B cell (primary cell): ENCODE data around the gene CRYGN. TPM values are rescaled to one million over a fixed set of nuclear protein-coding genes. Genes with fewer than 3 reads are reported as not detected.

ENCODE experiments used
- ATAC-seq: fragments of 200-7000 bp; cut with Tn5 transposase; one replicate; pipeline ENCODE4 v1.10.0; 2021; ENCODE audit warnings: low read depth, mild to moderate bottlenecking, moderate number of reproducible peaks, moderate library complexity
- CTCF ChIA-PET: fragments of 350-600 bp; sonication (Branson Sonifier 250); formaldehyde crosslinking; loops from one replicate; lab custom pipeline; 2021; ENCODE audit warnings: antibody characterized with exemption, inconsistent platforms; lab: Charles Lee
- POLR2A ChIA-PET: fragments of 350-600 bp; sonication (Branson Sonifier 250); formaldehyde crosslinking; loops from one replicate; lab custom pipeline; 2021; ENCODE audit warnings: antibody characterized with exemption; lab: Charles Lee
- DNase-seq: peaks from one replicate; pipeline ENCODE4 v3.0.0; 2013
- H2AFZ ChIP-seq: 2 replicates; pipeline ENCODE4 v1.6.1; 2012; ENCODE audit warnings: mild to moderate bottlenecking, low read depth, low read length; ENCODE audit not compliant: insufficient read depth, poor library complexity, severe bottlenecking
- H3K27ac ChIP-seq, 2 donors: 1 replicate in 1 of 2; 2 replicates in 1 of 2; pipeline ENCODE4 v1.5.1; 2012 to 2013; ENCODE audit warnings: low read length in 2 of 2, mild to moderate bottlenecking in 2 of 2, moderate library complexity in 1 of 2
- H3K27me3 ChIP-seq, 4 experiments: fragments of 200-600 bp in 1 of 4; sonication (generic) in 1 of 4; replicated peaks in 1 of 4; 1 replicate in 2 of 4; 2 replicates in 2 of 4; pipeline versions ENCODE4 v1.6.1 to v1.7.0; 2013 to 2016; ENCODE audit warnings: low read length in 3 of 4, mild to moderate bottlenecking in 2 of 4, mixed read lengths in 1 of 4, moderate library complexity in 1 of 4; ENCODE audit not compliant: insufficient read depth in 4 of 4, control insufficient read depth in 3 of 4; ENCODE audit errors: control extremely low read depth in 1 of 4
- H3K36me3 ChIP-seq, 2 experiments: replicated peaks in 1 of 2; 1 replicate in 1 of 2; 2 replicates in 1 of 2; pipeline versions ENCODE4 v1.6.1 to v1.7.1; 2013; ENCODE audit warnings: low read length in 1 of 2; ENCODE audit not compliant: insufficient read depth in 2 of 2, control insufficient read depth in 1 of 2; ENCODE audit errors: control extremely low read depth in 1 of 2, extremely low read depth in 1 of 2
- H3K4me1 ChIP-seq, 2 donors: fragments of 200-600 bp in 1 of 2; sonication (generic) in 1 of 2; 1 replicate in 1 of 2; 2 replicates in 1 of 2; pipeline versions ENCODE4 v1.5.1 to v1.6.1; 2013 to 2017; ENCODE audit warnings: low read length in 2 of 2; ENCODE audit not compliant: control insufficient read depth in 2 of 2, insufficient read depth in 2 of 2
- H3K4me2 ChIP-seq: replicated peaks from 2 replicates; pipeline ENCODE3; 2012; ENCODE audit warnings: mild to moderate bottlenecking, low read depth, low read length; ENCODE audit not compliant: poor library complexity, severe bottlenecking
- H3K4me3 ChIP-seq, 5 experiments: fragments of 200-600 bp in 1 of 5; sonication (generic) in 1 of 5; 1 replicate in 3 of 5; 2 replicates in 2 of 5; pipeline versions ENCODE4 v1.5.1 to v1.7.0; 2011 to 2016; ENCODE audit warnings: low read length in 4 of 5, mild to moderate bottlenecking in 4 of 5, low read depth in 2 of 5, control low read depth in 1 of 5, moderate library complexity in 1 of 5; ENCODE audit not compliant: insufficient read depth in 1 of 5; ENCODE audit errors: control extremely low read depth in 1 of 5, extremely low read depth in 1 of 5
- H3K79me2 ChIP-seq: fragments of 200-600 bp; sonication (generic); one replicate; pipeline ENCODE4 v1.6.0; 2016; ENCODE audit warnings: low read length; ENCODE audit not compliant: control insufficient read depth, insufficient read depth
- H3K9ac ChIP-seq: fragments of 200-600 bp; sonication (generic); 2 replicates; pipeline ENCODE4 v1.6.1; 2017; ENCODE audit warnings: mild to moderate bottlenecking, low read length, moderate library complexity
- H3K9me3 ChIP-seq, 3 donors: one replicate each; pipeline versions ENCODE4 v1.6.1 to v1.7.1; 2013; ENCODE audit warnings: low read length in 2 of 3; ENCODE audit not compliant: control insufficient read depth in 2 of 3, insufficient read depth in 1 of 3; ENCODE audit errors: control extremely low read depth in 1 of 3
- H4K20me1 ChIP-seq: 2 replicates; pipeline ENCODE4 v1.6.0; 2012; ENCODE audit warnings: mild to moderate bottlenecking, low read length; ENCODE audit not compliant: insufficient read depth, control insufficient read depth, poor library complexity, severe bottlenecking
- H3K27ac Mint-ChIP-seq: one replicate; pipeline ENCODE4 v1.8.0; 2021; ENCODE audit warnings: mixed read lengths
- H3K27me3 Mint-ChIP-seq: one replicate; pipeline ENCODE4 v1.8.0; 2021; ENCODE audit warnings: mixed read lengths
- H3K4me1 Mint-ChIP-seq: one replicate; pipeline ENCODE4 v1.8.0; 2021; ENCODE audit warnings: mixed read lengths
- H3K4me3 Mint-ChIP-seq: one replicate; pipeline ENCODE4 v1.8.0; 2021; ENCODE audit warnings: mixed read lengths
- H3K9me3 Mint-ChIP-seq: one replicate; pipeline ENCODE4 v1.8.0; 2022; ENCODE audit warnings: mixed read lengths; ENCODE audit not compliant: insufficient read depth
- EZH2 ChIP-seq: IDR thresholded peaks from 2 replicates; pipeline ENCODE4 v1.6.1; 2012; ENCODE audit warnings: borderline replicate concordance, low read depth, mild to moderate bottlenecking, moderate library complexity, low read length; ENCODE audit not compliant: insufficient read depth, poor library complexity, severe bottlenecking
- WGBS: methylation state at CpG from one replicate; pipeline ENCODE4 v1.1.5; 2013; ENCODE audit warnings: missing lambda C conversion rate; ENCODE audit not compliant: insufficient coverage; 5-methylcytosine and 5-hydroxymethylcytosine counted together
- intact Hi-C: fragments of 100-400 bp; cut with micrococcal nuclease; formaldehyde crosslinking; loops from one replicate; pipeline ENCODE4 v1.10.0; 2022
- polyA plus RNA-seq: library from polyadenylated mRNA; depleted of rRNA; stranded (reverse); fragments of >200 nt; gene quantifications from 2 replicates; pipeline ENCODE4 v1.2.3, GENCODE V29; 2012
- total RNA-seq, 2 donors: library from RNA; stranded (reverse); fragments of 120-200 nt in 1 of 2; gene quantifications; 1 replicate in 1 of 2; 2 replicates in 1 of 2; pipeline versions ENCODE4 v1.2.3 to v1.2.4, GENCODE V29; 2013 to 2022
- TF ChIP-seq, protein P1 (sequence below): fragments of 200-600 bp; IDR thresholded peaks from one replicate; pipeline ENCODE4 v1.8.0; 2022; ENCODE audit warnings: antibody characterized with exemption, mild to moderate bottlenecking

CRYGN gene
- total and polyA plus RNA-seq, 2 donors (not counting 1 experiment from before 2014, with no cell fraction given), result not detected

DNA sequence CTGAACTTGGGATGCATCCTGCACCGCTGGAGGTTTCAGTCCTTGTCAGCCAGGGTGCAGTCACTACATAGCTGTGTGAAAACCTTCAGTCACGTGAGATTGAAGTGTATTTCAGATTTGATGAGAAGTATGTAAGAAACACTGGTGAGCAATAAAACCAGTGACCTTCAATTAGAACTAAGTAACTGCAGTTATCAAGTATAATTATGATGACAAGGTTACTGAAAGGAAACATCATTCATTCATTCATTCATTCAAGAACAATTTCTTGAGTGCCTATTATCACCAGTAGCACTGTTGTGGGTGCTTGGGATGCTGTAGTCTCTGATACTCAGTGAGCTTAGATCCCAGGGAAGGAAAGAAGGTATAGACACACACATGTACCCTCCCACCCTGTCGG lies 46.1 kb upstream of the CRYGN start:
- Mint-ChIP-seq H3K4me3 (no peak overlapping the region), H3K27me3 (no peaks in the 10 kb centered on the region), H3K9me3 (no peaks in the 10 kb centered on the region), H3K4me1 (peaks cover 14% of the 10 kb centered on the region), H3K27ac (no peak overlapping the region)
- 90% methylated on average over 2 of the region's 3 CpGs for WGBS
- ATAC-seq (no peak), DNase-seq (no peak)
- Histone ChIP-seq H3K4me2 (peak overlapping the region; percentile 1), H3K9ac (no peak overlapping the region), H3K27me3 (no peaks in the 10 kb centered on the region), H3K79me2 (peaks cover 54% of the 10 kb centered on the region), H4K20me1 (peaks cover 38% of the 10 kb centered on the region), H2AFZ (no peak overlapping the region), H3K27ac (no peak overlapping the region), H3K4me1 (peaks cover 12 to 13% of the 10 kb centered on the region in 2 donors), H3K36me3 (peaks cover 3 to 72% of the 10 kb centered on the region in 2 experiments), H3K9me3 (no peaks in the 10 kb centered on the region), H3K4me3 (no peak overlapping the region)
- TF ChIP-seq, protein P1, sequence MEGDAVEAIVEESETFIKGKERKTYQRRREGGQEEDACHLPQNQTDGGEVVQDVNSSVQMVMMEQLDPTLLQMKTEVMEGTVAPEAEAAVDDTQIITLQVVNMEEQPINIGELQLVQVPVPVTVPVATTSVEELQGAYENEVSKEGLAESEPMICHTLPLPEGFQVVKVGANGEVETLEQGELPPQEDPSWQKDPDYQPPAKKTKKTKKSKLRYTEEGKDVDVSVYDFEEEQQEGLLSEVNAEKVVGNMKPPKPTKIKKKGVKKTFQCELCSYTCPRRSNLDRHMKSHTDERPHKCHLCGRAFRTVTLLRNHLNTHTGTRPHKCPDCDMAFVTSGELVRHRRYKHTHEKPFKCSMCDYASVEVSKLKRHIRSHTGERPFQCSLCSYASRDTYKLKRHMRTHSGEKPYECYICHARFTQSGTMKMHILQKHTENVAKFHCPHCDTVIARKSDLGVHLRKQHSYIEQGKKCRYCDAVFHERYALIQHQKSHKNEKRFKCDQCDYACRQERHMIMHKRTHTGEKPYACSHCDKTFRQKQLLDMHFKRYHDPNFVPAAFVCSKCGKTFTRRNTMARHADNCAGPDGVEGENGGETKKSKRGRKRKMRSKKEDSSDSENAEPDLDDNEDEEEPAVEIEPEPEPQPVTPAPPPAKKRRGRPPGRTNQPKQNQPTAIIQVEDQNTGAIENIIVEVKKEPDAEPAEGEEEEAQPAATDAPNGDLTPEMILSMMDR, result no peak
- no peak for TF ChIP-seq EZH2
- POLR2A ChIA-PET, result no interaction called here
- CTCF ChIA-PET, result interaction anchor here (0.5 kb wide), 1 partner anchor 40 kb away, joined by 3 read pairs; no protein-coding TSS in a partner anchor
- intact Hi-C loops, result no loop called here

DNA sequence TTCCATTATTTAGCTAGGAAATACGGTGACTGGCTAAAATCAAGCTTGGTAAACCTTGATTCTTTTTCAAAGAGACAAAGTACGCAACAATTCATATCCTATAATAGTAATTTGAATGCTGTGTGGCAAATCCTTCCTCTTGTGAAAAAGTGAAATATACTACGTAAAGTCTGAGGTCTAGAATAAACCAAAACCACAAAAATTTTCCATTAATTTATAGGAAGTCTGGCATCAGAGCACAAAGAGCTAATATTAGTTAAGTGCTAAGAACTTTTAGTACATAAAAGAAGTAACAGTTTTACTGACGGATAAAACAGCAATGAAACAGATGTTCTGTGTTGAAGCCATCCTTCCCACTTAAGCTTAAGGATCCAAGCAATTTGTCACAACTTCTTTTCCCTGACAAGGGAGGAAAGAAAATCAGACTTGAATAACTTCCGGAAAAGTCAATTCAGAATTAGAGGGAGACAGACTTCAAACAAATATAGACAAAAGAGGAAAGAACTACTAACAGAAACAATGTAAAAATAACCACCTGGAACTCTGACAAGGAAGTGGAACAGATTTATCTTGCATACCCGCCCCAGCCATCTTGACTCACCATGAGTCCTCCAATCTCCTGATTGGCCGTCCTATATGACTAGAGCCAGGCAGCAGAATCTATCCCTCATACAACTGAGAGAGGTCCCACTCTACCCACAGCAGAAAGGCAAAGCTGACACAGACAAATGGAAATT lies 45.2 kb upstream of the CRYGN start:
- Mint-ChIP-seq H3K4me3 (peak overlapping the region; percentile 4), H3K4me1 (peaks cover 14% of the 10 kb centered on the region), H3K27me3 (no peaks in the 10 kb centered on the region), H3K27ac (peak overlapping the region; percentile 4), H3K9me3 (no peaks in the 10 kb centered on the region)
- Histone ChIP-seq H3K4me3 (no peak overlapping the region), H3K9me3 (no peaks in the 10 kb centered on the region), H4K20me1 (peaks cover 28% of the 10 kb centered on the region), H3K27me3 (no peaks in the 10 kb centered on the region), H3K4me1 (peaks cover 12 to 13% of the 10 kb centered on the region in 2 donors), H3K4me2 (peak overlapping the region; percentile 1), H3K79me2 (peaks cover 48% of the 10 kb centered on the region), H3K27ac (no peak overlapping the region), H3K36me3 (peaks cover 3 to 70% of the 10 kb centered on the region in 2 experiments), H3K9ac (no peak overlapping the region), H2AFZ (no peak overlapping the region)
- ATAC-seq, result no peak
- ChIA-PET POLR2A (no interaction called here), CTCF (no interaction called here)
- intact Hi-C loops, result no loop called here
- TF ChIP-seq, protein P1, result no peak
- no peak for TF ChIP-seq EZH2
- WGBS, result 11% methylated on average over 2 of the region's 7 CpGs
- DNase-seq, result peak; percentile 27
